ENCODE data around the gene PDSS1.
A peak's percentile ranks its signal among the peaks of the same experiment; 100 is the strongest.
"Not testable (repeated sequence)": the region's sequence is repeated elsewhere in the genome, so short reads cannot be mapped to it uniquely, and the experiment has no call there.

The PDSS1 gene, protein sequence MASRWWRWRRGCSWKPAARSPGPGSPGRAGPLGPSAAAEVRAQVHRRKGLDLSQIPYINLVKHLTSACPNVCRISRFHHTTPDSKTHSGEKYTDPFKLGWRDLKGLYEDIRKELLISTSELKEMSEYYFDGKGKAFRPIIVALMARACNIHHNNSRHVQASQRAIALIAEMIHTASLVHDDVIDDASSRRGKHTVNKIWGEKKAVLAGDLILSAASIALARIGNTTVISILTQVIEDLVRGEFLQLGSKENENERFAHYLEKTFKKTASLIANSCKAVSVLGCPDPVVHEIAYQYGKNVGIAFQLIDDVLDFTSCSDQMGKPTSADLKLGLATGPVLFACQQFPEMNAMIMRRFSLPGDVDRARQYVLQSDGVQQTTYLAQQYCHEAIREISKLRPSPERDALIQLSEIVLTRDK
- 1.8 to 11.5 (median 4.7) reads per million in 4 experiments for total RNA-seq

DNA sequence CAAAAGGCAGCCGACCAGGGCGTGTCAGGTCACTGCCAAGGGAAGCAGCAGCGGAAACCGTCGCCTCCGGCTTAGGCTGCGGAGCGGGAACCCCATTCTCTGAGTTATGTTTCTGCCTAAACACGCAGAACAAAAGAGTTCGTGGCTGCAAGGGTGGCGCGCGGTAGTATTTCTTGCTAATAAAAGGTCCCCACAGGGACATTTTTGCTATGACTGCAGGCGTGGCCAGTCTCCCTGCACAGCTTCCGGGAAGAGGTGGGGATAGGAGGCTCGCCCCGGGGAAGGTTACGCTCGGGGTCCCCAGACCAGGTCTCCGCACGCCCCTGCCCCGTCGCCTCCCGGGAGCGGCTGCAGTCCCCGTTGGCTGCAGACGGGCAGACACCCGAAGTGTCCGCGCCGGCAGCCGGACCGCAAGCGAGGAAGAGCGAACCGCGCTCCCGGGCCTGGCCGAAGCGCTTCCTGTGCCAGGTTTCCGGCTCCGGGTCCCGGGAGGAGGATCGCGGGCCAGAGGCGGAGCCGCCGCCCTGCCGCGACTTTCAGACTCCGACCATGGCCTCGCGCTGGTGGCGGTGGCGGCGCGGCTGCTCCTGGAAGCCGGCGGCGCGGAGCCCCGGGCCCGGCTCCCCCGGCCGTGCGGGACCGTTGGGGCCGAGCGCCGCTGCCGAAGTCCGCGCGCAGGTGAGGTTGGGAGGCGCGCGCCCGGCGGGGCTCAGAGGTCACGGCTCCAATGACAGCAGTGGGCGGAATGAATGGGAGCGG lies at the start of gene PDSS1:
PDSS1 (plus strand) TSS at position 539 of the 759 bp plus-strand sequence; CDS start at position 550, 11 bp downstream.
- DNase-seq: peak; percentile 34

DNA sequence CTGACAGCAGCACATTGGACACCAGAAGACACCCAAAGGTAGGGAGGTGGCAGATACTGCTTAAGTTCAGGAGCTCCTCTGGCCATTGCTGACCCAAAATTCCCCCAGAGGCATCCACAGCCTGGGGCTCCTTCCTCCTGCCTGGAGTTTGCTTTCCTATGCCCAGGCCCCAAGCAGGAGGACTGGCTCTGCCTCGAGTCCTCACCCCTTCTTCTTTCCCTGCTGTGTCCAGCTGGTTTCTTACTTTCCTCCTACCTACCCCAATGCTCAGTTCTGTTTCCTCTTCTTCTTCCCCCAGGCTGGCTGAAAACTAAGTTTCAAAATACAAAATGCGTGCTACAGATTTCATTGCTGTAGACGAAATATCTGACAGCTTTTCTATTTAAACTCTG lies 49.3 kb upstream of the PDSS1 start:
- DNase-seq: not testable (repeated sequence)

DNA sequence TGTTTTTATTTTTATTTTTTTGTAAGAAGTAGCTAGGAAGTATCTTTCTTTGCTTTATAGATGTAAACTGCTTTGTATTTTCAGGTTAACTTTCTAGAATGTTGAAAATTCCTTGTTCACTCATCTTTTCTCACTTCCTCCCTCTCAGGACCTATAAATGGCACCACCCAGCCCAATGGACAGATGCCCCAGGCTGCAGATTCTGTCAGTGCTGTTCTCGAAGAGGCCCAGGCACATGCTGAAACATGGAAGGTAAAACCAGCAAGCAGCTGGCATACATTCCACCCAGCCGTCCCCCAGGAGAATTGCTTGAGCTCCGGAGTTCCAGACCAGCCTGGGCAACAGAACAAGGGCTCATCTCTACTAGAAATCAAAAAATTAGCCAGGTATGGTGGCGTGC lies 47.1 kb upstream of the PDSS1 start:
- DNase-seq: no peak

DNA sequence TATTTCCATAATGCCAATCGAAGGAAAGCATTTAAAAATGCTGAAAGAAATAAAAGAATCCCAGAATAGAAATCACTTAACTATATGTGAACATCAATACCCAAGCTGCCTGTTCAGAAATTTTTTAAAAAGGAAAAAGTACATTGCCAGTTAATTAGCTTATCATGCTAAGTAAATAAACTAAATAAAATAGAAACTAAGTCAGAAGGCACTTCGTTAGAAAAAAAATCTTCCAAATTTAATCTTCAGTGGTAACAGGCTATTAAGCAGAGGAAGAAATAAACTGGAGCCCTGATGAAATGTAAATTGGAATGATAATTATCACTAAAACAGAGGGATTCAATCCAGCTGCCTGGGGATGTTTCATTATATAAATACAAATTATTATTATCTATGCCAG lies 46.0 kb upstream of the PDSS1 start:
- not testable (repeated sequence) for DNase-seq

DNA sequence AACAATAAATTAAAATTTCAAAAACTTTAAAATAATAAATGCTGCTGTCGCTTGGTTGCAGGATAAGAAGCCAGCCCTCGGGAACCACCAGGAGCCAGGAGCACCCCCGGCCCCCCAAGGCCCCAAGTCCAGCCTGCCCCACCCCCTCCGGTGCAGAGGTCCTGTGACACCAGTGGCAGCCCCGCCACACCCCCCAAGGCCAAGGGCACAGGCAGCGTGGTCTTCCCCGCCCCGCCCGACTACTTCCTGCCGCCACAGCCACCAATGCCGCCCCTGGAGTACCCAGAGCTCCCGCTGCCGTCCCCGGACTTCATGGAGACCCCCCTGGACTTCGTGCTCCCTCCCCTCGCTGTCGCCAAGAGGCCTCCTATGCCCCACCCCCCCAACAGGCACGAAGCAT lies 44.5 kb upstream of the PDSS1 start:
- DNase-seq: no peak

DNA sequence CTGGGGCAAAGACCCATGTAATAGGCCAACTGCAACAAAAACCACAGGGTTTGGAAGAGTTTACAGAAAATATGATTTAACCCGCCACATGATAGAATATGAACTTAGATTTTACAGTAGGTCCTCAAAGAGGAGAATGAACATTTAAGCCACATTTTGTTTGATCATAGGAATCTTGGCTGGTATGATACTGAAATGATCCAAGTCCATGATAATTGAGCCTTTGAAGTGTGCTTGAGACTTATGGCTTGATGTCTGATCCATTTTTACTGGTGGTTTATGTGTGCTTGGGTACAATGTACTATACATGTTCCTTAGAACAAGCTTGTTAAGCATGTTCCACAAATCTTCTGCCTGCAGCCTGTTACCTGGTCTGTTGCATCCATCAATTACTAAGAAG lies 41.8 kb upstream of the PDSS1 start:
- no peak for DNase-seq

DNA sequence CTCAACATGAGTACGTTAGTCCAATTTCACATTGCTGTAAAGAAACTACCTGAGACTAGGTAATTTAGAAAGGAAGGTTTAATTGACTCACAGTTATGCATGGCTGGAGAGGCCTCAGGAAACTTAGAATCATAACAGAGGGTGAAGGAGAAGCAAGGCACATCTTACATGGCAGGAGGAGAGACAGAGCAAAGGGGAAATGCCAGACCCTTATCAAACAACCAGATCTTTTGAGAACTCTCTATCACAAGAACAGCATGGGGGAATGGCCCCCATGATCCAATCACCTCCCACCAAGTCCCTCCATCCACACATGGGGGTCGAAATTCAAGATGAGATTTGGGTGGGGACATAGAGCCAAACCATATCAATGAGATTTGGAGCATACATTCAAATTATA lies 34.6 kb upstream of the PDSS1 start:
- DNase-seq: no peak

DNA sequence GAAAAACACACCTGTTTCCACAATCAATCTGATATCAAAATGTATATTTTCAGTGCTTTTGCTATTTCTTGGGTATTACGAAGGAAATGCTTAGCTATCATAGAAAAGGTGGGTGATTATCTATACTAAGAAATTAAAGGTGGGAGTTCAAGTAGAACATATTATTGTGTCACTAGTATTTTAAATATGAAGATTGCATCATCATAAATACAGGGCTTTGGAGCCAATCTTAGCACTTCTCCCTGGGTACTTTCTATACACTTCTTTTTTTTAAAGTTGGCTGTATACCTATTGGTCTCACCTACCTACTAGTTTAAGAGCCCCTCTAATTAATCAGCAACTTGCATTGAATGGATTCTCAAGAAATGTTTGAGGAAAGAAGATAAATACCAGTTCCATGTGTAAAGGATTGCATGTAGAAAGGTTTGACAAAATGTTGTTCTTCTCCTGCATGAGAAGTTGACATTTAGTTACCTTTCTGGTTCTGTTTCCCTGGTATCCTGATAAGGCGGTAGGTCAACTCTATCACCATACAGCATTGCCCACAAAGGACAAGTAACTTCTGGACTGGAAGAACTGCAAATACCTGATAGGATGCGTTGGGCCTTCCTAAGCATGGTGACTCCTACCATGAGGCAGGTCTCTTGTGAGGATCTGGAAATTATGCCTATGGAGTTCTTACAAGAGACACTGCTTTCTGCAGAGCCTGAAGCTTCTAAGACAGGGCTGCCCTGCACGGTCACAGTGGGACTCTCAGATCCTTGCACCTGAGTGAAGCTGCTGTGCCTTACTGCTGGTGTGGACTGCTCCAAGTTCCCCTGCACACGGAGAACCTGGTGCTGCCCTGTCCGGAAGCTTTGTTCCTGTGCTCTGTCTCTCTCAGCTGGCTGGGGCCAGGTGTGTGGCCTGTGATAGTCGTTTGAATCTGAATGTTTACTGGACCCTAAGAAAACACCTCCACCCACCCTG lies 32.1 kb upstream of the PDSS1 start:
- no peak for DNase-seq

DNA sequence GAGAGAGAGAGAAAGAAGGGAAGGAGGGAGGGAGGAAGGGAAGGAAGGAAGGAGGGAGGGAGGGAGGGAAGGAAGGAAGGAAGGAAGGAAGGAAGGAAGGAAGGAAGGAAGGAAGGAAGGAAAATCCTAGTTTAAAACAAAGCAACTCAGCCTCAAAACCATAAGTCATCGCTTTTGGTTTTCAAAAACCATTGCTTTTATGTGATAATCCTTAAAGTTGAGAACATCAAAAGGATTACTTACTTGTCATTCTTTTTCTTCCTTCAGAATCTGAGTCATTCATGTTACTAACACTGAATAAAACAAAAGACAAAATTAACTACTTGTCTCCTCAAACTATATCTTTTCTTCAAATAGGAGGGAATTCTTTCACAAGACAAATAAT lies 21.6 kb upstream of the PDSS1 start:
- DNase-seq: no peak

DNA sequence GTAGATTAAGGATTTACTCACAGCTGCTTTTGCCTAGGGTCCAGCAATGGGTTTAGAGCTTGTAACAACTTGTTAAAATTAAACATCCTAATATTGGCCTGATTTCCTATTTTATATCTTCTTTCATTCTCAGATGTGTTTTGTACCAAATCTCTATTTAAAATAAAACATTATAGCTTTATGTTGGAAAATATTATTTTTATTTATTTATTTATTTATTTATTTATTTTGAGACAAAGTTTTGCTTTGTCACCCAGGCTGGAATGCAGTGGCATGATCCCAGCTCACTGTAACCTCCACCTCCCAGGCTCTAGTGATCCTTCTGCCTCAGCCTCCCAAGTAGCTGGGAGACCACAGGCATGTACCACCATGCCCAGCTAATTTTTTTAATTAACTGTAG lies 17.9 kb upstream of the PDSS1 start:
- no peak for DNase-seq

DNA sequence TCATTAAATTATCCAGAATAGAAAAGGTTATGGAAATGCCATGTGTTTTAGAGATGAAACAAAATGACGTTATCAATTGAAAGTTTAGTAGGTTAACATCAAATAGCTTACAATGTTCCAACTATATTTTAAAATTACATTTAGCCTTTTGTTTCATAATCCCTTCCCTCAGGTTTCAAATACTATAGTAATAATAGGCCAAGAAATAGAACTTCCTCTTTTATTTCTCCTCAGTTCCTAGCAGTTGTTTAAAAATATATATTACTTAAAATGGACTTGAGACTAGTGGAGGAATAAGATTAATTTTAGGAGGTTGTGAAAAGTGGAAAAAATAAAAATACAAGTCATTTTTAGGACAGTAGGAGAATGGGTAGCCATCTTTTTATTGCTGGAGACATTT lies 16.4 kb upstream of the PDSS1 start:
- no peak for DNase-seq

DNA sequence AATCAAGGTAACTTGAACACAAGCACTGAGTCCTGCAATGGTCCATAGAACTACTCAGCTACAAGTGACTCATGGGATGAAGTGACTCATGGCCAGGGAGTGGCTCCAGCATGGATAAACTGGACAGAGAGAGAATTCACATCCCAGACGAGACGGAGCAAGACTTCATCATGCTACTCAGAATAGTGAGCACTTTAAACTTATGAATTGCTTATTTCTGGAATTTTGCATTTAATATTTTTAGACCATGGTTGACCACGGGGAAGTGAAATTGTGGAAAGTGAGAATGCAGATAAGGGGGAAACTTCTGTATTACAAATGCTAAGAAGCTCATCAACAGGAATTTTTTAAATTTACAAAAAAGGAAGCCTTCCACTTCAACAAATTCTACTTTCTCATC lies 15.5 kb upstream of the PDSS1 start:
- DNase-seq: not testable (repeated sequence)

DNA sequence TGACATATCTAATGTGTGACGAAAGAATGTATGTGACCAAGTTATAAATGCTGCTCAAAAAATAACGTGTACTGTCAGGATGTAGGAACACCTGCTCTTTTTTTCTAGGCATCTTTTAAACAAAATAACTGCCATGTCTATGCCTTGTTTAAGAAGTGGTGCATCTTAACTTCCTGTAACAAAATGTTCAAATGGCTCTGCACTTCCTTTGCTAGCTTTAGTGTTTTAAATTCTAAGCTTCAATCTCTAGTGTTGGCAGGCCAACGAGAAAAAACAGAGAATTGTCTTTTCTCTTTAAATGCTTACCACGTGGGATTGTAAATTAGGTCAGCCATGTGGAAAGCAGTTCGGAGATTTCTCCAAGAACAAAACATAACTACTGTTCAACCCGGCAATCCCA lies 14.6 kb upstream of the PDSS1 start:
- no peak for DNase-seq

DNA sequence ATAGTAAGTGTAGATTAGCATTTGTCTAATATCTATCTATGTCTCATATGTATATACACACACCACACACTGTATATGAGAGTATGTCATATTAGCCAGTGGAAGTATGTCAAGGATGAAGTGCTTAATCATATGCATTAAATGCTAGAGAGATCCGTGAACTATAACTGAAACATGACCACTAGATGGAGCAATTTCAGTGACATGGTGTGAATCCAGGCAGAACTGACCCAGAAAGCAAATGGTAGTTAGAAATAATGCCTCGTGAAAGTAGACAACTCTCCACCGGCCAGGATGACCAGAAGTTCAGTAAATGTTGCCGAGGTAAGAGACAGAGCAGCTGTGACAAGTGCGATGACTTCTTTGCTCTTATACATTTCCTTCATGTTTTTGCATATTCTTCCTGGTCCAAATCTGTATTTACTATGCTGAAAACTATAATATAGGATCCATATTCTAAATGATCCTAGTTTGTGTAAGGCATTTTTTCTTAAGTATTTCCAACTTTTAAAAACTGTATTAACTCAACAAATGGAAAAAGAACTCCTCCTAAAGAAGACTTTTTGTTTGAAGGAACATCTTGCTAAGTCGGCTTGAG lies 12.7 kb upstream of the PDSS1 start:
- not testable (repeated sequence) for DNase-seq

DNA sequence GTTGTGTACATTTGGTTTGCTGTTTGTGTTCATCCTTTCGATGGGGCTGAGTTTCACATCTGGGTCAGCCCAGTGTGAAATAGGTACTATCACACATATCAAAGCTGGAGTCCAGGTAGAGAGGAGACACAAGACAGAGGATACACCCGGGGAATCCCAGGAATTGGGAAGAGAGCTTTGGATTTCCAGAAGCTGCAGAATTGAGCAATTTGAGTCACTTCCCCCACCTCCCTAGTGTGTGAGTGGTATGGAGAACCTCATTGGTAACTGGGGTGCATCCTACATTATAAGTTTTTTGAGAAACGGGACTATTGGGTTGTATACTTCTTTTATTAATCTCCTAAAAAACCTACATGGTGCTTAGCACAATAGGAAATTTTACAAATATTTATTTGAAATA lies 12.1 kb upstream of the PDSS1 start:
- no peak for DNase-seq

DNA sequence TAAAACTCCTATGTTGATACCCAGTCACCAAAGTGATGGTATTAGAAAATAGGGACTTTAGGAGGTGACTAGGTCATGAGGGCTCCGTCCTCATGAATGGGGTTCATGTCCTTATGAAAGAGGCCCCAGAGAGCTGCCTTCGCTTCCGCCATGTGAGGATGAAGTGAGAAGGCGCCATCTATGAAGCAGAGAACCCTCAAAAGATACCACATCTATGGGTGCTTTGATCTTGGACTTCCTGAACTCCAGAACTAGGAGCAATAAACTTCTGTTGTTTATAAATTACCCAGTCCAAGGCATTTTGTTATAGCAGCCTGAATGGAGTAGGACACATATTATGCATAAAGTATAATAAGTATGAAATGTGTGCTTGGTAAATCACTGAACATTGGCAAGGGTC lies 8.1 kb upstream of the PDSS1 start:
- DNase-seq: no peak

DNA sequence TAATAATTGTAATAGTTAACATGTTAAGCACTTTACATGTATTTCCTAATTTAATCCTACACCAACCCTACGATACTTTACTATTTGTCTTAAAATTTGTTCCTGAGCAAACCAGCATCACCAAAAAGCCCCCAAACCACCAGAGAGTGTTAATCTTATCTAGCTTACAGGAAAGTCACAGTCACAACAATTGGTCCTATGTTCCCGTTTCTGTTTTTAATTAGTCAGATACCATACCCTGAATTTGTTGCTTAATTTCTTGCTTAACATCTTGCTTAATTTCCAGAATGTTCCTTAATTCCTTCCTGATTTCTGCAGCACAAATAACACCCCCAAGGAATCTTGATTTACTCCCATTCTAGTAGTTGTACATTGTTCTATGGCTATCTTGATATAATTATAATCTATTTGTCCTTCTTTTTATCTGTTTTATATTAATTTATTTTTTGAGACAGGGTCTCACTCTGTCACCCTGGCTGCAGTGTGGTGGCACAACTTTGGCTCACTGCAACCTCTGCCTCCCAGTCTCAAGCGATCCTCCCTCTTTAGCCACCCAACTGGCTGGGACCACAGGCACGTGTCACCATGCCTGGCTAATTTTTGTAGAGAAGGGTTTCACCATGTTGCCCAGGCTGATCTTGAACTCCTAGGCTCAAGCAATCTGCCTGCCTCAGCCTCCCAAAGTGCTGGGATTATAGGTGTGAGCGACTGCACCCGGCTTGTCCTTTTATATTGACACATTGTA lies 6.6 kb upstream of the PDSS1 start:
- no peak for DNase-seq

DNA sequence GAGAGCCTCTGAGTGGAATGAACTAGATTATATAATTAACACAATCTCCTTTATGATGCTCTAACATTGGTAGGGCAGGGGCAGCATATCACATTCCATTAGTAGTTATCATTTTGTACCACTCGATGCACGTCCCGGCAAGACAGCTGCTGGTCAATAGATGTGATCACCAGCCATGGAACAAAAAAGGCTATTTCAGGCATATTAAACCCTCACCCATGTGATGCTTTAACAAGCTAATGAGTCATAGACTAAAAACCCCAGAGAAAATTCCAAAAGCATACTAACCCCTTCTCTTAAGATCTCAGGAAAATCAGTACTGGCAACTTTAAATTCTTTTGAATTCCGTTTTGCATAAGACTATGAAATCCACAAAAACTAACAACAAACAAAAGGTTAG lies 3.0 kb upstream of the PDSS1 start:
- DNase-seq: not testable (repeated sequence)

DNA sequence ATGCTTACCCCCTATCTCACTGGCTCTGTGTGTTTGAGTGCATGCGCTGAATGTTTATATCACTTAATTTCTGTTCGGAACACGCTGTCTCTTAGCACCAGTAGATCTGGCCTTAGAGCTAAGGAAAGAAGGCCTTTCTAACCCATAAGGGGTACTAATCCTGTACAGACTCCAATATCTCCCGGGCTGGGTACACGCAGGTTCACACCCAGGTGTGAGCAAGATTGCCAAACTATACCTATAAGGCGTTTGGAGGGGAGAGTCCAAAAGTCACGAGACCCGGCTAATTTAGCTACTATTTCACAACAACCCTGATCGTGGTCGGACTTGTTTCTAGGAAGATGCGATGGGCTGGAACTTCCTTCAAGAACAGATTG lies 727 bp upstream of the PDSS1 start:
- DNase-seq: no peak

DNA sequence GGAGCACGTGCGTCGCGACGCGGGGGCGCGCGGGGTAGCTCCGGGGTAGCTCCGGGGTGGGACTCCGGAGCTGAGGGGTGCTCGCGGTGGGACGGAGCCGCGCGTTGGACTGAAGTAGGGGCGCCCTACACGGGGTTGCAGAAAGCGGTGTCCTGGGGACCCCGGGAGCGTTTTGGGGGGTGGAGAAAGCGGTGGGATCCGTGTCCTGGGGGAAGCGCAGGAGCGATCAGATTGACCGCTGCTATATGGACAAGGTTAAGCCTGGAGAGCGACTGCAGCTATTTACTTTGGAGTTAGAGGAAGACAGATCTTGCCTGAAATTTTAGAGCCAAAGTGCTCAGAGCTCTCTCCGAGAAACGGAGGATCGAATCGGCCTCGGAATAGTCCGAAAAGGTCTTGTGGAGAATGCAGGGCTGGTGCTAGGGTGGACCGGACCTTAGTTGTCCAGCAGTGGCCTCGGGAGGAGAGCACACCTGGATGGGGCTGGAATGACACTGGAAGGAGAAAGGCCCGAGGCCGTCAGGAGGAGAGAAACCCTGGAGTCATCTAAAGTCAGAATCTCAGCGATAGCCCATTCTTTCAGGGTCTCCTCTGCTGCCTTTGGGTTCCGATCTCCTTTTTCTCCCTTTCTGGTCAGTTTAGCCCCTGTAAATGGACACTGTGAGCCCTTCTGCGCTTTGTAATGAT lies 564 bp downstream of the PDSS1 start:
- DNase-seq: no peak

DNA sequence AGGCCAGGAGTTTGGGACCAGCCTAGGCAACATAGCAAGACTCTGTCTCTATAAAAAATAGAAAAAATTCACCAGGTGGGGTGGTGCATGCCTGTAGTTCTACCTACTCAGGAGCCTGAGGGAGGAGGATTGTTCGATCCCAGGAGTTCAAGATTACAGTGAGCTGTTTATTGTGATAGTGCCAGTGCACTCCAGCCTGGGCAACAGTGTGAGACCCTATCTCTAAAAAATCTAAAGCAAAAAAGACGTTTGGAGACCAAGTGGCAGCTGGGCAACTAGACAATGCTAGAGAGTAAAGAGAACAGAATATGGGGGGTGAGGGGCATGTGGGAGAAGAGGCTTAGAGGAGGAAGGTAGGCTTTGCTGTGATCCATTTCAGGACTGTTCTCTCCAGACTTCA lies 1.4 kb downstream of the PDSS1 start:
- DNase-seq: no peak
